CD14-positive monocyte (primary cell): ENCODE measurements around the gene SSBP3. TPM values are rescaled to one million over a fixed set of nuclear protein-coding genes. Genes with fewer than 3 reads are reported as not detected.

Source experiments
- DNase-seq, 3 donors: peaks; one replicate each; pipeline ENCODE4 v3.0.0-alpha.2; 2011 to 2022
- H2AFZ ChIP-seq: 2 replicates; pipeline ENCODE4 v1.6.0; 2012; ENCODE audit warnings: mild to moderate bottlenecking, low read depth, low read length, inconsistent platforms; ENCODE audit not compliant: insufficient read depth, poor library complexity, severe bottlenecking
- H3K27ac ChIP-seq, 2 donors: 1 replicate in 1 of 2; 2 replicates in 1 of 2; pipeline ENCODE4 v1.5.1; 2012 to 2013; ENCODE audit warnings: low read length in 2 of 2, control low read depth in 1 of 2, inconsistent platforms in 1 of 2, low read depth in 1 of 2, mild to moderate bottlenecking in 1 of 2
- H3K27me3 ChIP-seq, 2 donors: one replicate each; pipeline versions ENCODE4 v1.6.0 to v1.6.1; 2011 to 2013; ENCODE audit warnings: low read length in 2 of 2; ENCODE audit not compliant: control insufficient read depth in 2 of 2, insufficient read depth in 2 of 2
- H3K36me3 ChIP-seq, 2 donors: replicated peaks in 1 of 2; 1 replicate in 1 of 2; 2 replicates in 1 of 2; pipeline versions ENCODE4 v1.5.1 to v1.6.1; 2012 to 2013; ENCODE audit warnings: low read length in 2 of 2, control low read depth in 1 of 2, inconsistent platforms in 1 of 2, mild to moderate bottlenecking in 1 of 2; ENCODE audit not compliant: insufficient read depth in 2 of 2, control insufficient read depth in 1 of 2
- H3K4me1 ChIP-seq, 2 donors: 1 replicate in 1 of 2; 2 replicates in 1 of 2; pipeline versions ENCODE4 v1.5.1 to v1.6.1; 2012 to 2013; ENCODE audit warnings: low read length in 2 of 2, control low read depth in 1 of 2, inconsistent platforms in 1 of 2, mild to moderate bottlenecking in 1 of 2, moderate library complexity in 1 of 2; ENCODE audit not compliant: insufficient read depth in 2 of 2, control insufficient read depth in 1 of 2
- H3K4me2 ChIP-seq: replicated peaks from 2 replicates; pipeline ENCODE3; 2012; ENCODE audit warnings: low read length, moderate library complexity, mild to moderate bottlenecking; ENCODE audit not compliant: poor library complexity, severe bottlenecking; ENCODE audit errors: extremely low read depth
- H3K4me3 ChIP-seq, 3 experiments: fragments of 200-600 bp in 1 of 3; sonication (generic) in 1 of 3; replicated peaks in 1 of 3; 1 replicate in 2 of 3; 2 replicates in 1 of 3; pipeline ENCODE4 v1.5.1; 2011 to 2013; ENCODE audit warnings: low read length in 3 of 3, mild to moderate bottlenecking in 3 of 3, control low read depth in 2 of 3, low read depth in 2 of 3, inconsistent platforms in 1 of 3, moderate library complexity in 1 of 3
- H3K79me2 ChIP-seq: 2 replicates; pipeline ENCODE4 v1.6.0; 2012; ENCODE audit warnings: mild to moderate bottlenecking, control low read depth, inconsistent platforms, low read length, moderate library complexity; ENCODE audit not compliant: insufficient read depth
- H3K9ac ChIP-seq: 2 replicates; pipeline ENCODE4 v1.6.0; 2017; ENCODE audit warnings: low read length, mild to moderate bottlenecking; ENCODE audit not compliant: insufficient read depth, poor library complexity, severe bottlenecking
- H3K9me3 ChIP-seq, 2 donors: replicated peaks in 1 of 2; 1 replicate in 1 of 2; 2 replicates in 1 of 2; pipeline versions ENCODE4 v1.5.1 to v1.6.1; 2012 to 2013; ENCODE audit warnings: low read length in 2 of 2, control low read depth in 1 of 2; ENCODE audit not compliant: control insufficient read depth in 1 of 2, insufficient read depth in 1 of 2
- H4K20me1 ChIP-seq: 2 replicates; pipeline ENCODE4 v1.6.0; 2012; ENCODE audit warnings: mild to moderate bottlenecking, low read length, control low read depth, moderate library complexity; ENCODE audit not compliant: insufficient read depth
- H3K27ac Mint-ChIP-seq, 7 donors: one replicate each; pipeline ENCODE4 v1.8.0; 2020; ENCODE audit warnings: mild to moderate bottlenecking in 7 of 7, mixed read lengths in 7 of 7, moderate library complexity in 6 of 7, inconsistent platforms in 2 of 7
- H3K27me3 Mint-ChIP-seq, 3 donors: one replicate each; pipeline ENCODE4 v1.8.0; 2021 to 2022; ENCODE audit warnings: low read depth in 3 of 3, mild to moderate bottlenecking in 3 of 3, mixed read lengths in 3 of 3, moderate library complexity in 3 of 3, inconsistent platforms in 1 of 3
- H3K36me3 Mint-ChIP-seq, 2 donors: one replicate each; pipeline ENCODE4 v1.8.0; 2020; ENCODE audit warnings: mixed read lengths in 2 of 2, inconsistent platforms in 1 of 2, mild to moderate bottlenecking in 1 of 2
- H3K4me1 Mint-ChIP-seq: one replicate; pipeline ENCODE4 v1.8.0; 2020; ENCODE audit warnings: mild to moderate bottlenecking, mixed read lengths
- H3K4me3 Mint-ChIP-seq, 2 donors: one replicate each; pipeline ENCODE4 v1.8.0; 2020; ENCODE audit warnings: mild to moderate bottlenecking in 2 of 2, mixed read lengths in 2 of 2, moderate library complexity in 1 of 2
- H3K9me3 Mint-ChIP-seq, 7 donors: one replicate each; pipeline ENCODE4 v1.8.0; 2020 to 2022; ENCODE audit warnings: mixed read lengths in 7 of 7, mild to moderate bottlenecking in 6 of 7, moderate library complexity in 6 of 7, inconsistent platforms in 2 of 7
- CTCF ChIP-seq: fragments of 200-600 bp; IDR thresholded peaks from one replicate; pipeline ENCODE4 v1.8.0; 2022; ENCODE audit warnings: antibody characterized with exemption, mild to moderate bottlenecking
- WGBS: methylation state at CpG from one replicate; pipeline ENCODE4 v1.1.5; 2013; ENCODE audit warnings: missing lambda C conversion rate; ENCODE audit not compliant: insufficient coverage; 5-methylcytosine and 5-hydroxymethylcytosine counted together
- intact Hi-C, 2 donors: fragments of 100-400 bp; cut with micrococcal nuclease; formaldehyde crosslinking; loops; one replicate each; pipeline versions ENCODE4 v1.15.0 to v1.15.1; 2023
- polyA plus RNA-seq, 3 donors: library from polyadenylated mRNA; depleted of rRNA in 1 of 3; unstranded in 2 of 3; stranded (reverse) in 1 of 3; fragments of 300-500 nt in 2 of 3; fragments of >200 nt in 1 of 3; fragmentation: Illumina TruSeq in 2 of 3; gene quantifications; 1 replicate in 2 of 3; 2 replicates in 1 of 3; pipeline ENCODE4 v1.2.3, GENCODE V29; 2012 to 2021

Gene SSBP3
- polyA plus RNA-seq, 3 donors = 4.1 to 30.7 (median 4.3) TPM

- peaks cover 9 to 11% of the 10 kb centered on the region in 2 donors for H3K36me3 Mint-ChIP-seq
- intact Hi-C loops = no loop called here
- H3K9ac ChIP-seq = no peak overlapping the region
- H4K20me1 ChIP-seq = peaks cover 9% of the 10 kb centered on the region
- H3K4me3 Mint-ChIP-seq = no peak overlapping the region
- H3K4me3 ChIP-seq = no peak overlapping the region
- H3K4me2 ChIP-seq = no peak overlapping the region
- TF ChIP-seq CTCF = no peak
- no peaks in the 10 kb centered on the region for H3K9me3 Mint-ChIP-seq
- H3K27me3 Mint-ChIP-seq = no peaks in the 10 kb centered on the region
- H3K27ac ChIP-seq = no peak overlapping the region
- DNase-seq = no peak
- no peaks in the 10 kb centered on the region for H3K79me2 ChIP-seq
- no peaks in the 10 kb centered on the region for H3K9me3 ChIP-seq
- no peaks in the 10 kb centered on the region for H3K4me1 Mint-ChIP-seq
- WGBS = 90% methylated on average over 8 of the region's 8 CpGs
- H3K4me1 ChIP-seq = no peaks in the 10 kb centered on the region
- H3K36me3 ChIP-seq = peaks cover 0 to 3% of the 10 kb centered on the region in 2 donors
- peak overlapping the region in 2 of 7 donors; percentile 20 to 55 for H3K27ac Mint-ChIP-seq
- H2AFZ ChIP-seq = no peak overlapping the region
- no peaks in the 10 kb centered on the region for H3K27me3 ChIP-seq
Observed at GRCh38 chr1:54274448-54274847, 131.7 kb downstream of the SSBP3 start.

DNA sequence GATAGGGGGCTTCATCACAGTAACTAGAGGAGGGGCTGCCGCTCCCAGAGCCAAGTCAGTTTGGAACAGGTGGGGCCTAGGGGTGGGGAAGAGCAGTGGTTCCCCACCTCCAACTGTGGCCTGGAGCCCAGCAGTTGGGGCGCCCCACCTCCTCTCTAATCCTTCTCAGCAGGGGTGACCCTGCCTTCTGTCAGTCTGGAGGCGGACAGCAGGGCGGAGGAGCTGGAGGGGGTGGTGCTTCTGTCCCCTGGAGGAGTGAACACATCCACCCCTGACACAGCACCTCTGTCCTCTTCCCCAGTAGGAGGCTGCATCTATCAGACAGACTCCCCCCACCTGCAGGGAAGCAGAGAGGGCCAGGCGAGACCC is 132.4 kb downstream of the SSBP3 start:
- H3K27me3 ChIP-seq = no peaks in the 10 kb centered on the region
- peaks cover 10% of the 10 kb centered on the region for H4K20me1 ChIP-seq
- no peak overlapping the region for H3K4me2 ChIP-seq
- H3K4me1 ChIP-seq = no peaks in the 10 kb centered on the region
- Mint-ChIP-seq H3K27me3 (no peaks in the 10 kb centered on the region), H3K36me3 (peaks cover 9 to 11% of the 10 kb centered on the region in 2 donors), H3K27ac (no peak overlapping the region), H3K9me3 (no peaks in the 10 kb centered on the region), H3K4me3 (no peak overlapping the region), H3K4me1 (no peaks in the 10 kb centered on the region)
- H3K36me3 ChIP-seq = no peaks in the 10 kb centered on the region
- no peak overlapping the region for H3K4me3 ChIP-seq
- intact Hi-C loops = no loop called here
- H3K79me2 ChIP-seq = no peaks in the 10 kb centered on the region
- no peak for TF ChIP-seq CTCF
- WGBS = no CpG with 5 or more reads among the region's 5 CpGs
- no peaks in the 10 kb centered on the region for H3K9me3 ChIP-seq
- no peak overlapping the region for H3K9ac ChIP-seq
- no peak for DNase-seq
- no peak overlapping the region for H3K27ac ChIP-seq
- H2AFZ ChIP-seq = no peak overlapping the region
